Adrenal gland (tissue), 5 donors: ENCODE results near the gene TAF1L.

Experiments
- CTCF ChIP-seq, 6 experiments: fragments of 450-650 bp in 4 of 6; fragments of 200-600 bp in 2 of 6; sonication (generic) in 1 of 6; IDR thresholded peaks; 1 replicate in 5 of 6; 2 replicates in 1 of 6; pipeline versions ENCODE4 v1.5.1 to v1.8.0; 2016 to 2021; ENCODE audit warnings: antibody characterized with exemption in 6 of 6, mild to moderate bottlenecking in 2 of 6, moderate library complexity in 1 of 6
- POLR2A ChIP-seq, 2 donors: fragments of 450-650 bp; IDR thresholded peaks; one replicate each; pipeline ENCODE4 v1.6.1; 2017; ENCODE audit warnings: antibody characterized with exemption in 2 of 2, mild to moderate bottlenecking in 2 of 2, moderate library complexity in 1 of 2
- donor health status: DM: no; HTN: no; CAD: no.

- TF ChIP-seq CTCF (IDR thresholded peaks at IDR 0.05) (no peak), POLR2A (IDR thresholded peaks at IDR 0.05) (no peak)
Observed at GRCh38 chr9:32603914-32604852, 31.3 kb downstream of the TAF1L start.
